Stimulated activated CD4-positive, alpha-beta T cell treated with anti-CD3 and anti-CD28 coated beads, Interleukin-15, amount 100 ng/mL, for 48 hours (primary cell): ENCODE measurements around the gene BRD3OS.

ENCODE experiments used
- DNase-seq, 2 donors: peaks; one replicate each; pipeline ENCODE4 v3.0.0-alpha.2; 2020; ENCODE audit warnings: low read depth in 2 of 2

The BRD3OS gene

GRCh38 chr9:134052491-134052890 lies 27.2 kb downstream of the BRD3OS start:
- DNase-seq: no peak

DNA sequence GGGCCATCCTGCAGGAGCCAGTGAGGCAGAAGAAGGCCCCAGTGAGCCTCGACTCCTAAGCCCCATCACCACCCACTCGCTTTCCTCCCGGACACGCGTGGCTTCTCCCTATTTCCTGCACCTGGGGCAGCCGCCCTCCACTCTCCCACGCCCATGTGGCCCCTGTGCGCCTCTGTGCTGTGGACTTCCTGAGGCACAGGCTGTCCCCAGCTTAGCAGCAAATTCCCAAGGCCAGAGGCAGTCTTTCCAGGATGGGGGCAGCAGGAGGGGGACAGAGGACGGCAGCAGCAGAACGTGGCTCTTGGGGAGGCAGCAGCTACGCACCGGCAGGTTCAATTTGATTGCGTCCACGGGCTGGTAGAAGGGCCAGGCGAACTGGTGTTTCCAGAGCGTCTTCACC lies 27.7 kb downstream of the BRD3OS start:
- DNase-seq: no peak

GRCh38 chr9:134053401-134053871 lies 28.2 kb downstream of the BRD3OS start:
- DNase-seq: no peak

DNA sequence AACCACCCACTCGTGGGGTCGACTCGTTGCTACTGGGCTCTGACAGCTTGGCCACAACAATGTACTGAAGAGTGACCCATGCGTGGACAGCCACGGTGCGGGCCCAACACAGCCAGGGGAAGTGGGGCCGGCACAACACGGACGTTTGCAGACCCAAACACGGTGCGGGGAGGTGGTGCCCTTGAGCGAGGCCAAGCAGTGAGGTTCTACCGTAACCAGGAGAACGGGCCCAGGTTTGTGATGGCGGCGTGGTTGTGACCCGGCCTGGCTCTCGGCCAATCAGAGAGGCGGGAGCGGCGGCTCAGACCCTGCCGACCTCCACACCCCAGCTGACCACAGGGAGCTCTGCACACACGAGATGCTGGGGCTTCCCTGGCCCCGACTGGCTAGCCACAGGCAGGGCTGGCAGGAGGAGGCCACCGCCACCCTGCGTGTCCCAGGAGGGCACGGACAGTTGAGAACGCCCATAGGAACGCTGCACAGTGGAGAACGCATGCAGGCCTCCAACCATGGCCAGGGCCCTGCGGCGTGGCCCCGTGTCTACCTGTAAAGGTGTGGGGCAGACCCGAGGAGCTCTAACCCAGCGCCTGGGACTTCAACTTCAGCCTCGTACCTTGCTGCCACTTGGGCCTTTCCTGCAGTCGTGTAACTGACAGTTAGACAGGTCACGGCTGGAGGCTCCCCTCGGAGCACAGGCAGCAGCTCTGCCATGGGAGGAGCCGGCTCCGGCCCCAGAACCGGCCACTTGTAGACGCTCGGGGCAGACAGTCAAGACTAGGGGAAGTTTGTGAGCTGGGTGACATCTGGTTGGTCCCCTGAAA lies 28.9 kb downstream of the BRD3OS start:
- no peak for DNase-seq

GRCh38 chr9:134054891-134055811 lies 29.9 kb downstream of the BRD3OS start:
- DNase-seq: no peak

- no peak for DNase-seq
Measured at GRCh38 chr9:134055981-134056461, 30.7 kb downstream of the BRD3OS start.

GRCh38 chr9:134056483-134057306 lies 31.4 kb downstream of the BRD3OS start:
- DNase-seq: no peak

GRCh38 chr9:134057307-134057657 lies 32.0 kb downstream of the BRD3OS start:
- DNase-seq: no peak

DNA sequence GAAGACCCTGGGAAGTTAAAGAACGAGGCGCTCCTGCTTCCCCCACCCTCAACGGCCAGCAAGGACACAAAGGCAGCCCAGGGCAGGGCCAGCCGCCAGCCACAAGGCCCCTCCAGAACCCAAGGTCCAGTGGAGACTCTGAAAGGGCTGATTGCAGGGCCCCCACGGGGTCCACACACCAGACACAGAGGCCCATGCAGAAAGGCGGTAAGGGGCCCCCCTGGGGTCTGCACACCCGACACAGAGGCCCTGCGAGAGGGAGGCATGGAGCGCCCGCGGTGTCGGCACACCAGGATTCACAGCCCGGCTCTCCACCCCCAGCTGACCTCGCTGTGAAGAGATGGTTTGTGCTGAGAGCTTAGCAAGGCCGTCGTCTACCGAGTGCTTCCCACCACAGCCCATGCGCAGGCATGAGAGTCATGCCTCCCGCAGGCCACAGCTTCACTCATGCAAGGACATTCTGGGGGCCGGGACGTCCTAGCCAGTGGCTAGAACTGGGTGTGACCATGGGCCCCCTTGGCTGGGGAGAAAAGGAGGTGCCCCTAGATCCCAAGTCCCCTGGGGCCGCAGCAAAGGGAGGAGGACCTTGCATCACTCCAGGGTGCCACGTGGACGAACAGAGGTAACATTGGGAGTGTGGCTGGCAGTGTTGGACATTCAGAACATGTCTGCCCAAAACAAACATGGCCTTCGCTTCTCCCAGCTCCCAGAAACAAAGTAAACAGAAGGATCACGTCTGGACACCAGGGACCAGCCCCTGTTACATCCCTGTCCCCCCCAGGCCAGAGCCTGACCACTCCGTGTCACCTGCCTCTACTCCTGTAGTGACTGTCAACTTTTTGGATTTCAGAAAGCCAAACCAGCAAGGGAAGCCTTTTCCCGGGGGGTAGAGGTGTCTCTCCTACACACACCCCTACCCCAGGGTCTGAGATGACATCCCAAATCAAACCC lies 32.7 kb downstream of the BRD3OS start:
- DNase-seq: no peak

DNA sequence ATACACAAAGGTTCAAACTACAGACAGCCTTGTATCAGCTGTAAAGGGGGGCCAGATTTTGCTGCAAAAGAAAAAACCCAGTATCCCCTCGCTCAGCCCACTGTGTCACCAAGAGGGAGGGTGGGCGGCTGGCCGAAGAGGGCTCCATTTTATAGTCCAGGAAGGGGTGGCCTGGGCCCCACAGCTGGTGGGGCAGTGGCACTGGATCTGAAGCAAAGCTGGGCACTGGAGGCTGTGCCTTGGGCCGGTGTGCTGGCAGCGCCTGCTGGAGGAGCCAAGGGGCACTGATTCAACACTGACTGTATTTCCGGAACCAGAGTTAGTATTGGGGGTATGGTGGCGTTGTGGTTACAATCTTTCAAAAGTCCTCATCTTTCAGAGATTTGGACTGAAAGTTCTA lies 33.4 kb downstream of the BRD3OS start:
- DNase-seq: no peak

GRCh38 chr9:134059188-134059641 lies 33.9 kb downstream of the BRD3OS start:
- DNase-seq: no peak

- no peak for DNase-seq
Measured at GRCh38 chr9:134059661-134060395, 34.5 kb downstream of the BRD3OS start.

GRCh38 chr9:134060546-134060945 lies 35.3 kb downstream of the BRD3OS start:
- DNase-seq: no peak

DNA sequence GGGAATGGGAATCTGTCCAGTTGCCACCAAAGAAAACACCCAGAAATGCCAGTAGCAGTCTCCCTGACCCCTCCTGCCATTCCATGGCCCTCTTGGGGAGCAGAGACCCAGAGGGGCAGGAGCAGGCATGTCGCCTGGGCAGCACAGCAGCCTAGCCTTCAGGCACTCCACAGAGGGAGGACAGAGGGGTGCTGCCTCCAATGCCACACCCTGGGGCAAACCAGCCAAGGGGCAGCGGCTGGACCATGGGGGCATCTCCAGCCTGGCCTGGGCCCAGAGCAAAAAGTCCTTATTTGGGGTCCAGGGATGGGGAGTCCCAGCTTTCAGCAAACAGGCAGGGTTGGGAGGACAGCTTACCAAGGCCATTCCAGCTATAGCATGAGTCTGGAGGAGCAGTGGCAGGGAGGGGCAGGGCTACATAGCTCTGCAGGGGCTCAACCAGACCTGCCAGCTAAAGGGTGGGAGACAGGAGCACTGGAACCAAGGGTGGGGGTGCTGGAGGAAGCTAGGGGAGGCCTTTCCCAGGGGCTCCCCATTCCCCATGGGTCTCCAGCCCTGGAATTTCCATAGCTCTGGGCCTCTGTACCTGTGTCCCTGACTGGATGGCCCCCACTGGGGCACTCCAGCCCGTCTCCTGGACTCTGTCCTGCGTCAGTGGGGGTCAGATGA lies 35.9 kb downstream of the BRD3OS start:
- DNase-seq: no peak

DNA sequence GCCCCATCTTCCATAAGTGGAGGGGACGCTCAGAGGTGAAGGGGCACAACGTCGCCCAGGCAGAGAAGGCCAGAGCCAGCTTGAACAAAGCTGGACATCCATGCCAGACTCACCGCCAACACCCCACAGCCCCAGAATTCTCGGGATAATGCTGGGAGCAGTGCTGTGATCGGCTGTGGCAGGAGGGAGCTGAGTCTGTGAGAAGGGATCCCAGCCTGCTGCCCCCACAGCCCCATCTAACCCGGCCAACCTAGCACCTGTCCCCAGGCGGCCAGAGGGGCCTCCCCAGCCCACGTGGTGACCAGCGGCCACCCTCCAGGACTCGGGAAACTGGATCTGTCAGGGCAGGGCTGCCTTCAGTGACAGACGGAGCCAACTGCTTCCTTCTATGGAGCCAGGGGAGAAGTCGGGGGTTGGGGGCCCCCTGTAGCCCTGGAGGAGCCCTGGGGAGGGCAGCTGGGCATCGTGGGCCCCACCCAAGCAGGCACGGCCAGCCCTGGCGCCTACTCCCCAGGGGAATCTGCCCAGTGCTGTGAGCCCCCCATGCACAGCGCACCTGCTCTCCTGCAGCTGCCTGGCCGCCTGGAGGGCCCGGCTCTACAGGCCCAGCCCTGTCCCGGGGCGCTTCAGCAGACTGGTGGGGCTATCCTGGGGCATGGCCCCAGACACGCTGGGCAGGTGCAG lies 36.5 kb downstream of the BRD3OS start:
- DNase-seq: no peak

DNA sequence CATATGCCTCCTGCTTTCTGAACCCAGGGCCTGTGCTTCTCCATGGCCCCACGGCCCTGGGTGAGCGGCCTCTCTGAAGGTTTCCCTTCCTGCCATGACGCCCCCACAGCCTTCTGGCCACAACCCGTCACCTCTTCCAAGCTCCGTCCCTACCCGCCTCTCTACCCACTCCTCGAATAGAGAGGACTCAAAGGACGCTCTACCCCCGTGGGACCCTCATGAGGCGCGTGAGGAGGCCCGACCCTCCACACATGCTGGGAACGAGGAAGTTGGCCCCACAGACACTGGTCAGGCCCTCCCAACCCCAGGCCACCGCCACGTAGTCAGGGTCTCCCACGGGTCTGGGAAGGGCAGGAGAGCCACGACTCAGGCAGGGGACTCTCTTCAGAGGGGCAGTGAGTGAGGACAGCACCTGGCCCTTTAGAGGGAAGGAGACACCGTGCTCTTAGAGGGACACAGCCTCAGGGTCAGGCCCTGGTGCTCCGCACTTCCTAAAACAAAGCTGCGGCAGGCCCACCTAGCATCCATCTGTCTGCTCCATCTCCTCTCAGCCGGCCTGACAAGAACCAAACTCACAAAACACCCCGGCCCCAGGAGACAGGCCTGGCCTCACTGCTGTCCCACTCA lies 37.3 kb downstream of the BRD3OS start:
- DNase-seq: no peak

DNA sequence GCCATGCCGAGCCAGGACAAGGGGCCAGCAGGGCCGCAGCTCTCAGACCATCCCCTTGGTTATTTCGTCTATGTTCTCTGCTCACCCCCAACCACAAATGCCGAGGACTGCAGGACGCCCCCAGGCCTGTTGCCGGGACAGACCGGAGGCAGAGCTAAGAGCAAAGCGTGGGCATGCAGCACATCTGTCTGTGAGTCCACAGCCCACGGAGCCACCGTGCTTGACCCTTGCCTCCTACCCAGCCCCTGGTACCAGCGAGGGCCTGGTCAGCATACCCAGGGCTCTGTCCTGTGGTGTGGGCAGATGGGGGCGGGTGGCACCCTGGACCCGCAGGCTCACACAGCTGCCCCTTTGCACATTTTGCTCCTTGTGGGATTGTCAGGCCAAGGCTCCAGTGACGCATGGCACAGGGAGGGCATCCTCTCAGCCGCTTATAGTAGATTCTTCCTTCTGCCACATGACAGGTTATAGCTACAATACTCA lies 37.8 kb downstream of the BRD3OS start:
- DNase-seq: no peak
